GM12872 (cell line): ENCODE results near the gene SLC11A2.

ENCODE experiments used
- CTCF ChIP-seq: IDR thresholded peaks from 3 replicates; pipeline ENCODE4 v1.5.1; 2011; ENCODE audit warnings: low read depth, mild to moderate bottlenecking, low read length, moderate library complexity; ENCODE audit not compliant: insufficient read depth

The SLC11A2 gene

GRCh38 chr12:50955697-50956096, 70.5 kb downstream of the SLC11A2 start:
- TF ChIP-seq CTCF = no peak

- no peak for TF ChIP-seq CTCF
Measured at GRCh38 chr12:50955288-50955687, 70.9 kb downstream of the SLC11A2 start.

- no peak for TF ChIP-seq CTCF
Measured at GRCh38 chr12:50953047-50953446, 73.1 kb downstream of the SLC11A2 start.

- no peak for TF ChIP-seq CTCF
Measured at GRCh38 chr12:50952510-50952909, 73.7 kb downstream of the SLC11A2 start, which contains the start of gene HIGD1C. Gene HIGD1C, plus strand, starts transcription at chr12:50952544. Its CDS starts 1,455 bp downstream, at chr12:50953999.

- no peak for TF ChIP-seq CTCF
Measured at GRCh38 chr12:50951112-50951511, 75.1 kb downstream of the SLC11A2 start.

- TF ChIP-seq CTCF = no peak
Measured at GRCh38 chr12:50949801-50950302, 76.3 kb downstream of the SLC11A2 start.

GRCh38 chr12:50948798-50949197, 77.4 kb downstream of the SLC11A2 start:
- TF ChIP-seq CTCF = no peak
